Vagina (tissue), 2 donors: ENCODE results near the gene TEX2. TPM values are rescaled to one million over a fixed set of nuclear protein-coding genes. Genes with fewer than 3 reads are reported as not detected.

Experiments used
- DNase-seq, 2 donors: peaks; one replicate each; pipeline ENCODE4 v3.0.0-alpha.2; 2017; ENCODE audit errors: extremely low spot score in 2 of 2
- H3K27ac ChIP-seq: fragments of 200-600 bp; sonication (generic); one replicate; pipeline ENCODE4 v1.5.1; 2019
- H3K27me3 ChIP-seq: fragments of 200-600 bp; sonication (generic); one replicate; pipeline ENCODE4 v1.5.1; 2019
- H3K36me3 ChIP-seq, 2 donors: fragments of 200-600 bp; sonication (generic); one replicate each; pipeline ENCODE4 v1.5.1; 2017 to 2019
- H3K4me1 ChIP-seq: fragments of 200-600 bp; sonication (generic); one replicate; pipeline ENCODE4 v1.5.1; 2019
- H3K4me3 ChIP-seq, 2 donors: fragments of 200-600 bp; sonication (generic); 1 replicate in 1 of 2; 2 replicates in 1 of 2; pipeline ENCODE4 v1.5.1; 2016 to 2019
- H3K9me3 ChIP-seq: fragments of 200-600 bp; sonication (generic); one replicate; pipeline ENCODE4 v1.5.1; 2019
- POLR2A ChIP-seq, 2 donors: fragments of 450-650 bp; IDR thresholded peaks; one replicate each; pipeline ENCODE4 v1.6.1; 2017; ENCODE audit warnings: antibody characterized with exemption in 2 of 2, mild to moderate bottlenecking in 2 of 2, moderate library complexity in 2 of 2
- POLR2AphosphoS5 ChIP-seq, 2 donors: sonication (generic); formaldehyde crosslinking; IDR thresholded peaks; one replicate each; pipeline ENCODE4 v1.9.0; 2017; ENCODE audit warnings: antibody characterized with exemption in 2 of 2, mild to moderate bottlenecking in 2 of 2, low read depth in 1 of 2; ENCODE audit not compliant: insufficient read depth in 1 of 2
- intact Hi-C: fragments of 100-400 bp; cut with DNase I; formaldehyde crosslinking; loops from one replicate; pipeline ENCODE4 v1.15.1; 2023
- total RNA-seq: library from RNA; depleted of rRNA; stranded (reverse); fragments of >200 nt; gene quantifications from one replicate; pipeline ENCODE4 v1.2.3, GENCODE V29; 2016
- TF ChIP-seq, protein P1 (sequence below), 3 experiments: fragments of 450-650 bp in 2 of 3; fragments of 200-600 bp in 1 of 3; sonication (generic) in 1 of 3; IDR thresholded peaks; one replicate each; pipeline ENCODE4 v1.5.1; 2017 to 2019; ENCODE audit warnings: antibody characterized with exemption in 3 of 3, mild to moderate bottlenecking in 2 of 3, moderate library complexity in 2 of 3

The TEX2 gene
- total RNA-seq, 1 donor from 2014 or later: 32.4 TPM

DNA sequence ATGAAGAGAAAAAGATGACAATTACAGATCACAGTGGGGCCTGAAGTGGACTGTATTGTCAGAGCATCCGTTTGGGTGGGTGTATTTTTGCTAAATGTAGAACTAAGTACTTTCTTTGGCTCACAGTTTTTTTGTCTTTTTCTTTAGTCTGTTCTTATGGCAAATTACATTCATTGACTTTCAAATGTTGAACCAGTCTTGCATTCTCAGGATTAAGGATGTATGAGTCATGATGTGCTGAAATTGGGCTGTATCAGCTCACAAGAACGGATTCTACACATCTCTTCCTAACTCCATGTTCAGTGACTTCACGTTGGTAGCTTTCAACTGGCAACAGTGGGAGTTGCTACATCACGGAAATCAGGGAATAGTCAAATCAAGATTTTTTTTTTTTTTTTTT is 66.5 kb downstream of the TEX2 start:
- Histone ChIP-seq H3K9me3 (no peaks in the 10 kb centered on the region), H3K27me3 (no peaks in the 10 kb centered on the region), H3K36me3 (peaks cover 0 to 8% of the 10 kb centered on the region in 2 donors), H3K4me3 (no peak overlapping the region), H3K27ac (no peak overlapping the region), H3K4me1 (peaks cover 11% of the 10 kb centered on the region)
- no peak for DNase-seq
- intact Hi-C loops: no loop called here
- TF ChIP-seq POLR2A (IDR thresholded peaks at IDR 0.05) (no peak), POLR2AphosphoS5 (IDR thresholded peaks at IDR 0.05; ENCODE audit: insufficient read depth in 1 of 2, low read depth in 1 of 2) (no peak)
- TF ChIP-seq, protein P1, sequence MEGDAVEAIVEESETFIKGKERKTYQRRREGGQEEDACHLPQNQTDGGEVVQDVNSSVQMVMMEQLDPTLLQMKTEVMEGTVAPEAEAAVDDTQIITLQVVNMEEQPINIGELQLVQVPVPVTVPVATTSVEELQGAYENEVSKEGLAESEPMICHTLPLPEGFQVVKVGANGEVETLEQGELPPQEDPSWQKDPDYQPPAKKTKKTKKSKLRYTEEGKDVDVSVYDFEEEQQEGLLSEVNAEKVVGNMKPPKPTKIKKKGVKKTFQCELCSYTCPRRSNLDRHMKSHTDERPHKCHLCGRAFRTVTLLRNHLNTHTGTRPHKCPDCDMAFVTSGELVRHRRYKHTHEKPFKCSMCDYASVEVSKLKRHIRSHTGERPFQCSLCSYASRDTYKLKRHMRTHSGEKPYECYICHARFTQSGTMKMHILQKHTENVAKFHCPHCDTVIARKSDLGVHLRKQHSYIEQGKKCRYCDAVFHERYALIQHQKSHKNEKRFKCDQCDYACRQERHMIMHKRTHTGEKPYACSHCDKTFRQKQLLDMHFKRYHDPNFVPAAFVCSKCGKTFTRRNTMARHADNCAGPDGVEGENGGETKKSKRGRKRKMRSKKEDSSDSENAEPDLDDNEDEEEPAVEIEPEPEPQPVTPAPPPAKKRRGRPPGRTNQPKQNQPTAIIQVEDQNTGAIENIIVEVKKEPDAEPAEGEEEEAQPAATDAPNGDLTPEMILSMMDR (IDR thresholded peaks at IDR 0.05): no peak

DNA sequence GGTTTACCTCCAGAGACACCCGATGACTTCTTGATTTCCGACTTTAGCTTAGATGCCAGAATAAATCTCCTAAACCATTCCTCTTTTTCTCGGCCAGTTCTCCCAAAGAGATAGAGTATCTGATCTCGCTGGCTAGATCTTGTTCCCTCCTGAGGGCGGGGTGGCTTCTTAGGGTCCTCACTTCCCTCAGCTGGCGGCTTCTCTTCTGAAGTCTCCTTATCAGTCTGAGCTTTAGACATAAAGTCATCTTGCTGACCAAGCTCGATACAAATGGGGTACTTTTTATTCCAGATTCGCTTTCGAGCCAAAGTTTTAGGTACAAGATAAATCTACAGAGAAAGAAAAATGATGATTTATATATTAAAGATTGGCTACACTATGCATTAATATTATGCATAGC is 69.5 kb downstream of the TEX2 start:
- Histone ChIP-seq H3K9me3 (no peaks in the 10 kb centered on the region), H3K27me3 (no peaks in the 10 kb centered on the region), H3K4me1 (peaks cover 7% of the 10 kb centered on the region)

DNA sequence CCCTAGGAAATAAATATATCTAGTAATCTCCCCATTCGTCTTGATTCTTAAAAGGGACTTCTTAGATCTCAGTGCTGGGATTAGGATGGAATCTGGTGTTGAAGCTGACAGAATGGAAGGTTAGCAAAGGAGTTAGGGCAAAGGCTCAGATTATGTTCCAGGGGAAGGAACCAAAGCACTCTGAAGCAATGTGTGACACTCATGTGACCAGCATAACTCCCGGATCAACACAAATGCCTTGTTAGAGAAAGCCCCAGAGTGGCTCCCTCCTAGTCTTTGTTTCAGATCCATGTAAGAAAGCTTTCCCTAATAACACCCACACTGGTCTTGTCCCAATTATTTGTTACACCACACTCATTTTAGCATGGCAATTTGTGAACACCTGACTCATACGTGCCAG is 70.5 kb downstream of the TEX2 start:
- Histone ChIP-seq H3K9me3 (no peaks in the 10 kb centered on the region), H3K4me1 (peaks cover 7% of the 10 kb centered on the region), H3K4me3 (no peak overlapping the region), H3K36me3 (peaks cover 0 to 8% of the 10 kb centered on the region in 2 donors), H3K27ac (no peak overlapping the region), H3K27me3 (no peaks in the 10 kb centered on the region)
- intact Hi-C loops: no loop called here
- no peak for TF ChIP-seq POLR2A (IDR thresholded peaks at IDR 0.05)
- TF ChIP-seq POLR2AphosphoS5 (IDR thresholded peaks at IDR 0.05; ENCODE audit: insufficient read depth in 1 of 2, low read depth in 1 of 2): no peak
- TF ChIP-seq, protein P1 (IDR thresholded peaks at IDR 0.05): no peak
- DNase-seq: no peak

More for the DNA sequence above, 69.5 kb downstream of the TEX2 start:
- Histone ChIP-seq H3K4me3 (no peak overlapping the region), H3K36me3 (peaks cover 0 to 8% of the 10 kb centered on the region in 2 donors), H3K27ac (no peak overlapping the region)
- intact Hi-C loops: no loop called here
- TF ChIP-seq POLR2AphosphoS5 (IDR thresholded peaks at IDR 0.05; ENCODE audit: insufficient read depth in 1 of 2, low read depth in 1 of 2) (no peak), POLR2A (IDR thresholded peaks at IDR 0.05) (no peak)
- TF ChIP-seq, protein P1 (IDR thresholded peaks at IDR 0.05): no peak
- no peak for DNase-seq

DNA sequence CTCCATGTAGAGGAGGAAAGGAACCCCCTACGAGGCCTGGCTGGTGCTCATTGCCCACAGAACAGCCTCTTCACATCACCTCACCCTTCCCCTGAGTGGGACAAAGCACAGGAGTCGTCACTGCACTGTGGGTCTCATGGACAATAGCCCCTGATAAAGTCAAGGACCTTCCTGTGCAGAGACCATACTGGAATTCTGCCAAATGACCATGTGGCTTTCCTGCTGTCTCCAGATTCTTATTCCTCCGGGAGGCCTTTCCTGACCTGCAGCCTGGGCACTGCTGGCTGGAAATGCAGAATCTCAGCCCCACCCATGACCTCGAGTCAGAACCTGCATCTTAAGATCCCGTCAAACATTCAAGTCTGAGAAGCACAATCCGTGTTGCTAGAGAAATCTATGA is 72.6 kb downstream of the TEX2 start:
- Histone ChIP-seq H3K9me3 (no peaks in the 10 kb centered on the region), H3K27me3 (no peaks in the 10 kb centered on the region), H3K4me1 (peaks cover 12% of the 10 kb centered on the region), H3K27ac (no peak overlapping the region), H3K36me3 (peaks cover 0 to 14% of the 10 kb centered on the region in 2 donors), H3K4me3 (no peak overlapping the region)
- TF ChIP-seq POLR2A (IDR thresholded peaks at IDR 0.05) (no peak), POLR2AphosphoS5 (IDR thresholded peaks at IDR 0.05; ENCODE audit: insufficient read depth in 1 of 2, low read depth in 1 of 2) (no peak)
- TF ChIP-seq, protein P1 (IDR thresholded peaks at IDR 0.05): no peak
- intact Hi-C loops: no loop called here
- no peak for DNase-seq

DNA sequence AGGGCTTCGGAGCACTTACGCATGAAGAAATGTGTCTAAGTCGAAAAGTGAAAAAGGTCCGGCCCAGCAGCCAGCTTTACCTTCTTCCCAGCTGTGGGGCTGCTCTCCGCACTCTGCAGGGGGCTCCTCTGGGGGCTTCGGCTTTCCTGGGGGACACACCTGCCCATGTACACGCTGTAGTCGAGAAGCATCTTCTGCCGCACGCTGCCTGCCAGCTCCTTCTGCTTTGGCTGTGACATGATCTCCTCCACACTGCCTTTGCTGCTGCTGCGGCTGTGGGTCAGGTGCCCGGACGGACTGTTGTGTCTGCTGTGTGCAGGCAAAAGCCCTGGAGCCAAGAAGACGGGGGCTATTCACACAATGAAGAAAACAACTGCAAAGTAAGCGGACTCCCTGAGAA is 75.0 kb downstream of the TEX2 start:
- peak in 1 of 2 donors; percentile 83 for DNase-seq
- peaks cover 0 to 12% of the 10 kb centered on the region in 2 donors for H3K36me3 ChIP-seq
- no peaks in the 10 kb centered on the region for H3K27me3 ChIP-seq
- TF ChIP-seq POLR2AphosphoS5 (IDR thresholded peaks at IDR 0.05; ENCODE audit: insufficient read depth in 1 of 2, low read depth in 1 of 2) (no peak), POLR2A (IDR thresholded peaks at IDR 0.05) (no peak)
- TF ChIP-seq, protein P1 (IDR thresholded peaks at IDR 0.05): no peak
- intact Hi-C loops: no loop called here
- peaks cover 16% of the 10 kb centered on the region for H3K4me1 ChIP-seq
- no peaks in the 10 kb centered on the region for H3K9me3 ChIP-seq
- H3K4me3 ChIP-seq: no peak overlapping the region
- H3K27ac ChIP-seq: no peak overlapping the region
